NCI-H446 treated with DMSO at 0.1 percent for 48 hours (cell line): Measurements from ENCODE around the gene LINS1.

Experiments
- DNase-seq: peaks from one replicate; lab custom pipeline; 2025; lab: John Stamatoyannopoulos, UW

Gene LINS1

GRCh38 chr15:100558771-100559254 lies 43.2 kb downstream of the LINS1 start:
- DNase-seq = no peak

- no peak for DNase-seq
Observed at GRCh38 chr15:100553468-100553867, 48.5 kb downstream of the LINS1 start.

DNA sequence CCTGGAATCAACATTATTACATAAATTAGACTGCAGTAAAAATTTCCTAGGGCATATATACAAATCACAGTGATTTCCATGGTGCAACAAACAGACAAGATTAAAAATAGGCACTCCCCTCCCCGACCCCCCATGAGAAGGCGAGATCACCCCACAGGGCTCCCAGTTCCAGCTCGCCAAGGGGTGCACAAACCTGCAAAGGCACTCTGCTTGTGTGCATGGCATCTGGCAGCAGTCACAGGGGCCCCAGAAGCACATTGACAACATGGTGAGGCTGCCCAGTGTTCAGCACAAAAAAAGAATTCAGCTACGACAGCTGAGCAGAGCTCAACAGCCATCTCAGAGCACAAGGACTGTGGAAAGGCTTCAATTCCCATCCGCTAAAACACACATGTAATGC lies 54.0 kb downstream of the LINS1 start:
- DNase-seq = no peak

GRCh38 chr15:100544946-100545345 lies 57.0 kb downstream of the LINS1 start:
- no peak for DNase-seq

DNA sequence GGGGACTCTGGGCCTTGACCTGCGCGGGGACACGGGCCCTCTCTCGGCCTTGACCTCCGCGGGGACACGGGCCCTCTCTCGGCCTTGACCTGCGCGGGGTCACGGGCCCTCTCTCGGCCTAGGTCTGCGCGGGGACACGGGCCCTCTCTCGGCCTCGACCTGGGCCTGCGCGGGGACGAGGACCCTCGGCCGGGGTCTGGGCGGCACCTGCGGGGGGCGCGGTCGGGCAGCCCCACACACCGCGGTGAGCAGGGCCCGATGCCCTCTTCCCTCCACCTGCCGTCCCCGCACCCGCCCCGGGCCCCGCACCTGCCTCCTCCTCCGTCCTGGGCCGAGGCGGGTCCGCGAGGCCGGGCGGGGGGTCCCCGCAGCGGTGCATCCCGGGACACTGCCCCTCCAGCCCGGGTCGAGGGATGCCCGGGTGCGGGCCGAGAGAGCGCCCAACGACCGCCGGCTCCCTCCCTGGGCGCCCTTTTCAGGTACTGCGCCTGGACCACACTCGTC lies 57.6 kb downstream of the LINS1 start:
- DNase-seq = no peak

- no peak for DNase-seq
Observed at GRCh38 chr15:100542290-100542689, 59.7 kb downstream of the LINS1 start.

- no peak for DNase-seq
Observed at GRCh38 chr15:100537331-100537730, 64.7 kb downstream of the LINS1 start.

DNA sequence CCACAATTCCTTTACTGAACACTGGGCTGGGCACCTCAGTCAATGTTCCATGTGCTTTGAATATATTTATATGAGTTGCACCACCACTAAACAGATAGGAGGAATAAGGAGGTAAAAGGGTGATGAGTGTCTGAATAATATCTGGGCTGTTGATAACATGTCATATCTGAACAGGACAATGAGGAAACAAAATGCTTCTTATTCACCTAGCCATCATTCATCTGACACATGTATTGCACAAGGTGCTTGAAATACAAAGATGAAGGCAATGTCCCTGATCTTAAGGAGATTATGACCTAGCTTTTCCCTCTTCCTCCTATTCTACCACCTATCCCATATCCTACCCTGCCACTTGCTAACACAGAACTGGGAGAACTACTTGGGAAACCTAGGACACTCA lies 65.3 kb downstream of the LINS1 start:
- no peak for DNase-seq

DNA sequence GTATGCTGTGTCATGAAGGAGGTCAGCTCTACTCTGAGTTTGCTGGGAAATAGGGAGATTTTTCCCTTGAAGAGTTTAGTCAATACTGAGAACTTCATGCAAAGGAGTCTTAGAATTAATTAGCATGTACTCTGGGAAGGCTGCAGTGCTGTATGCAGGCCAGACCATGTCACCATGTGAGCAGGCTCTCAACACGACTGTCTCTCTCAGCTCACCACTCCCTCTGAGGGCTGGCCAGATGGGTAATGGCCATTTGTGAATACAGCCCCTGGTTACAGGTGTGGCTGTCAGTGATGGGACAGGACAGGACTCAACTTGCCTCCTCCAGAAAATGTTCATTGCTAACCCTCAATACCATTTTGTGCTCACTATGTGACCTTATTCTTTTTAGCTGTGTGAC lies 68.1 kb downstream of the LINS1 start:
- DNase-seq = no peak

DNA sequence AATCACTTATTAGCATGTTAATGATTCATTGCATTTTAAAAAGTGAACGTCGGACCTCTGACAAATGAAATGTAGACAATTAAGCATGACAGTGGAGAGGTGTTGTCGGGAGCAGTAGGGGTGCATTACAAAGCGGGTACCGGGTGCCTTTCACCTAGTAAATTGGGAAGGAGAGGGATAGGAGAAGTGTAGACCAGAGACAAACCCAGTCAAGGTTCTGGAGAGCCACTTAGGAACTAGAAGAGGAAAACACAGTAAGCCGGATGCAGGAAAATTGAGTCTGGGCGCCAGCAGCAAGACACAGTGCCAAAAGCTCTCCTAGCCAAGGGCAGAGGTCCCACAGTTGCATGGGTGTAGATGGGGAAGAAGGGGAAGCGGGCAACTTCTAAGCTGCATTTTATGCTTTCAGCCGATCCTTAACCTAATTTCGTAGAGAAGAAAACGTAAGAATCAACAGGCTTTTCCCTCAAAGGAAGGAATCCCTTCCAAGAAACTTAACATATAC lies 70.1 kb downstream of the LINS1 start:
- DNase-seq = no peak

- DNase-seq = no peak
Observed at GRCh38 chr15:100531204-100531603, 70.8 kb downstream of the LINS1 start.

DNA sequence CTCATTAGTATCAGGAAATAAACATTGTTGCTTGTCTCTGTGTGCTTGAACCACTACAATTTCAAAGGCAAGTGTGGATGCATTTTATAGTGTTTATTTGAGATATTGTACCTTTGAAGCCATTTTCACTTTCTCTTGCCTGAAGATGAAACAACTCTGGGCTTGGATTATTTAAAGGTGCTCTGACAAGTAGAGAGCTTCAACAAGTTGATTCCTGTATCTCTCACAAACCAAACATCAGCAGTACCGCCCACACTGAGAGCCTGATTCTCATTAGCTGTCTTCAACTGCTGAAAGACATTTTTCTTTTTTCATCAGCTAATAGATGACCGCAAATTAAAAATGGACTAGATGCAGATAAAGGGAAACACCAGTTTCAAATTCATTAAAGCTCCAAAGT lies 72.4 kb downstream of the LINS1 start:
- no peak for DNase-seq

DNA sequence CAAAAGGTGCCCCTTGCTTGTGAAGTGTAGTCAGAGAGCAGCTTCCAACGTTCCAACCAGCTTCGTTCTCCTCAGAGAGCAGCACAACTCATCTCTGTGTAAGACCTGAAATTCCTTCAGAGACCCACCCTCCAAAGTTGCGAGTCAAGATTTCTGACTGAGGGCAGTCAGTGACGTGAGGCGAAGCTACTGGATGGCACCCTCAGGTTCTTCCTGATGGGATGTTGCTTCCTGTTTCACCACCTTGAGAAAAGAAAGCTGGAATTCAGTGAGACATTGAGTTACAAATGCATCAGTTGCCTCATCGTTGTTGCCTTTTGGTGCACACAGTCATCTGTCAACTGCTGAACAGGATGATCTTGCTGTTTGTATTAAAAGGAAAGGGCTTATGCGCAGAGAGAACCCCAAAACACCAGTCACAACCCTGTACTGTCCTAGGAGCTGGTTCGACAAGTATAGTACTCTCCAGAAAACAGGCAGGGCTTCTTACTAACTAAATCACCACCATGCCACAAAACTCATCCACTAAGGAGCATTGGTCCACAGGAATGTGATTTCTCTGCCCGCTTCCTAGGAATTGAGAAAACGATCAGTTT lies 73.1 kb downstream of the LINS1 start, which contains the start of gene CERS3:
TSS of gene CERS3 (minus strand) at position 118 of the 596 bp plus-strand sequence. CDS start 27,101 bp downstream, outside the sequence.
- DNase-seq = no peak

- DNase-seq = peak; percentile 89
Observed at GRCh38 chr15:100526027-100526481, 75.9 kb downstream of the LINS1 start.

GRCh38 chr15:100525436-100525835 lies 76.5 kb downstream of the LINS1 start:
- no peak for DNase-seq

DNA sequence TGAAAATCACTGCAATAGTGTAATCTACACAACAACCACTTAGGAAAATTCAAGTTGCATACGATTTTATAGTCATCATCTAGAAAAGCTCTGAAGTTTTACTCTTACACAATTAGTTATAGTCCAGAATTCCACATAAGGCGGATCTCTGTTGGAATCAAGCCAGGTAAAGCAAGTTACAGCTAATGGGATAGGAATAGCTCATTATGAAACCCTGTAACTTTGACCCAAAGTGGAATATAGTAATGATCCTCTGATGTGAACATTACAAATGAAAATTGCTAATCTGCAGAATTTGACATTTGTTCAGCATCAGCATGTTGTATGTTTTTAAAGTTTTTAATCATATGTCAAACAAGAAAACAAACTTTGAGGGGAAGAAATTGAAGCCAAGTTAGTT lies 77.7 kb downstream of the LINS1 start:
- no peak for DNase-seq

DNA sequence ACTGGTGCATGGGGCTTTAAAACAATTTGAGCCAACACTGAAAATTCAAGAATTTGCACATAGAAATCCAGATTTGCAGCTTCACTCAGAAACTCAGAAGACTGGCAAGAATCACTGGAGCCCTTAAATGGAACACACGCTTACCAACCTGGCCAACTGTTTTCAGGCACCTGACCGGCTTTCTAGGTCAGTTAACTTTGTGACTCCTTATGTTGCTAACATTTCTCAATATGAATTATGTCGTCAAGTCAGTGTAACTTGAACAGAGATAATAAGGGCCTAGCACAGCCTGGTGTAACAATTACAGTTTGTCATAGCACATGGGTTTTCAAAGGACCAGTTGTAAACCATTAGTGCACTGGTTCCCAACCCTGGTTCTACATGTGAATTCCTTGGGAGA lies 80.1 kb downstream of the LINS1 start:
- DNase-seq = no peak

GRCh38 chr15:100520132-100520921 lies 81.7 kb downstream of the LINS1 start:
- DNase-seq = no peak

- DNase-seq = no peak
Observed at GRCh38 chr15:100517846-100518245, 84.1 kb downstream of the LINS1 start.
